Liver (tissue), 9 donors: ENCODE measurements around the gene ERN1. TPM values are rescaled to one million over a fixed set of nuclear protein-coding genes. Genes with fewer than 3 reads are reported as not detected.

Experiments used
- DNase-seq: peaks from one replicate; pipeline ENCODE4 v3.0.0-alpha.2; 2017; ENCODE audit warnings: low spot score
- H3K27ac ChIP-seq, 2 donors: one replicate each; pipeline ENCODE4 v1.7.0; 2013; ENCODE audit warnings: inconsistent platforms in 2 of 2, low read length in 2 of 2, control low read depth in 1 of 2, low read depth in 1 of 2, mild to moderate bottlenecking in 1 of 2
- H3K27me3 ChIP-seq, 4 donors: one replicate each; pipeline versions ENCODE4 v1.6.1 to v1.7.0; 2013; ENCODE audit warnings: low read length in 3 of 4, inconsistent platforms in 1 of 4, mild to moderate bottlenecking in 1 of 4, moderate library complexity in 1 of 4; ENCODE audit not compliant: control insufficient read depth in 4 of 4, insufficient read depth in 4 of 4
- H3K36me3 ChIP-seq, 4 donors: one replicate each; pipeline versions ENCODE4 v1.6.1 to v1.7.0; 2013; ENCODE audit warnings: low read length in 3 of 4, mild to moderate bottlenecking in 3 of 4, low read depth in 1 of 4, moderate library complexity in 1 of 4; ENCODE audit not compliant: control insufficient read depth in 4 of 4, insufficient read depth in 3 of 4
- H3K4me1 ChIP-seq, 4 donors: one replicate each; pipeline versions ENCODE4 v1.6.1 to v1.7.0; 2013; ENCODE audit warnings: low read length in 3 of 4, mild to moderate bottlenecking in 3 of 4, moderate library complexity in 1 of 4; ENCODE audit not compliant: control insufficient read depth in 4 of 4, insufficient read depth in 4 of 4
- H3K4me3 ChIP-seq, 3 donors: one replicate each; pipeline versions ENCODE4 v1.6.1 to v1.7.0; 2013; ENCODE audit warnings: low read length in 3 of 3, control low read depth in 1 of 3, low read depth in 1 of 3, mild to moderate bottlenecking in 1 of 3
- H3K9ac ChIP-seq, 2 donors: one replicate each; pipeline ENCODE4 v1.7.0; 2013; ENCODE audit warnings: low read length in 2 of 2, mild to moderate bottlenecking in 2 of 2, moderate library complexity in 2 of 2, control low read depth in 1 of 2, low read depth in 1 of 2
- H3K9me3 ChIP-seq, 4 donors: one replicate each; pipeline versions ENCODE4 v1.6.1 to v1.7.0; 2013; ENCODE audit warnings: low read length in 3 of 4; ENCODE audit not compliant: control insufficient read depth in 4 of 4
- ATF3 ChIP-seq: IDR thresholded peaks from 2 replicates; pipeline ENCODE4 v1.6.1; 2016; ENCODE audit warnings: antibody characterized with exemption
- CTCF ChIP-seq: fragments of 150-350 bp; IDR thresholded peaks from 2 replicates; pipeline ENCODE4 v1.5.1; 2017; ENCODE audit warnings: improper control_type of control experiment, low read depth, low read length; ENCODE audit not compliant: missing input control
- EGR1 ChIP-seq, 2 donors: IDR thresholded peaks; 2 replicates each; pipeline ENCODE4 v1.6.1; 2016 to 2018; ENCODE audit warnings: antibody characterized with exemption in 2 of 2, low read depth in 2 of 2
- FOXA1 ChIP-seq: IDR thresholded peaks from 2 replicates; pipeline ENCODE4 v1.6.1; 2016; ENCODE audit warnings: antibody characterized with exemption
- FOXA2 ChIP-seq: IDR thresholded peaks from 2 replicates; pipeline ENCODE4 v1.6.1; 2016; ENCODE audit warnings: antibody characterized with exemption
- GABPA ChIP-seq, 2 donors: IDR thresholded peaks in 1 of 2; conservative IDR thresholded peaks in 1 of 2; 2 replicates each; pipeline ENCODE4 v1.6.1; 2016; ENCODE audit warnings: antibody characterized with exemption in 2 of 2, mild to moderate bottlenecking in 1 of 2, moderate library complexity in 1 of 2
- HNF4A ChIP-seq, 2 donors: conservative IDR thresholded peaks; 2 replicates each; pipeline ENCODE4 v1.6.1; 2016; ENCODE audit warnings: antibody characterized with exemption in 2 of 2, mild to moderate bottlenecking in 2 of 2
- HNF4G ChIP-seq: IDR thresholded peaks from 2 replicates; pipeline ENCODE4 v1.6.1; 2016; ENCODE audit warnings: antibody characterized with exemption
- JUND ChIP-seq, 2 donors: IDR thresholded peaks; 2 replicates each; pipeline ENCODE4 v1.6.1; 2016; ENCODE audit warnings: antibody characterized with exemption in 2 of 2
- MAX ChIP-seq: IDR thresholded peaks from 2 replicates; pipeline ENCODE4 v1.6.1; 2016; ENCODE audit warnings: antibody characterized with exemption
- NR2F2 ChIP-seq: IDR thresholded peaks from 2 replicates; pipeline ENCODE4 v1.6.1; 2016; ENCODE audit warnings: antibody characterized with exemption
- RAD21 ChIP-seq, 2 donors: IDR thresholded peaks; 2 replicates each; pipeline ENCODE4 v1.6.1; 2016; ENCODE audit warnings: antibody characterized with exemption in 2 of 2, mild to moderate bottlenecking in 2 of 2
- REST ChIP-seq: IDR thresholded peaks from 2 replicates; pipeline ENCODE4 v1.6.1; 2016; ENCODE audit warnings: antibody characterized with exemption, mild to moderate bottlenecking
- RXRA ChIP-seq, 2 donors: IDR thresholded peaks; 2 replicates each; pipeline ENCODE4 v1.6.1; 2017 to 2018; ENCODE audit warnings: antibody characterized with exemption in 2 of 2, mild to moderate bottlenecking in 1 of 2
- SP1 ChIP-seq: IDR thresholded peaks from 2 replicates; pipeline ENCODE4 v1.6.1; 2018; ENCODE audit warnings: antibody characterized with exemption, mild to moderate bottlenecking
- TAF1 ChIP-seq: conservative IDR thresholded peaks from 2 replicates; pipeline ENCODE4 v1.6.1; 2016; ENCODE audit warnings: antibody characterized with exemption, mild to moderate bottlenecking
- YY1 ChIP-seq: IDR thresholded peaks from 2 replicates; pipeline ENCODE4 v1.6.1; 2016; ENCODE audit warnings: antibody characterized with exemption, mild to moderate bottlenecking
- ZBTB33 ChIP-seq: IDR thresholded peaks from 2 replicates; pipeline ENCODE4 v1.6.1; 2016; ENCODE audit warnings: antibody characterized with exemption
- WGBS: extraction: QIAGEN DNeasy Blood & Tissue Kit; methylation state at CpG from one replicate; pipeline ENCODE4 v1.1.7; 2013; 5-methylcytosine and 5-hydroxymethylcytosine counted together
- polyA plus RNA-seq, 2 donors: library from polyadenylated mRNA; stranded (reverse) in 1 of 2; unstranded in 1 of 2; fragments of 200-250 nt in 1 of 2; fragments of >200 nt in 1 of 2; fragmentation: Nextera tagmentation in 1 of 2; extraction: Ambion mirVana in 1 of 2; gene quantifications; one replicate each; pipeline versions ENCODE4 v1.2.1 to v1.2.3, GENCODE V29; 2013 to 2015
- total RNA-seq, 2 donors: library from RNA; depleted of rRNA; stranded (reverse); fragments of >200 nt; gene quantifications; one replicate each; pipeline ENCODE4 v1.2.3, GENCODE V29; 2014
- donor health status: healthy.
- donor health status: healthy.
- donor health status: healthy.
- donor health status: healthy.
- donor health status: healthy.

ERN1 gene
- total and polyA plus RNA-seq, 4 donors, result 6.3 to 35.1 (median 14.9) TPM

GRCh38 chr17:63993368-63993985, 136.5 kb downstream of the ERN1 start:
- Histone ChIP-seq H3K27ac (no peak overlapping the region), H3K4me3 (no peak overlapping the region), H3K9me3 (no peaks in the 10 kb centered on the region), H3K4me1 (peaks cover 0 to 9% (median 5%) of the 10 kb centered on the region in 4 donors), H3K27me3 (no peaks in the 10 kb centered on the region), H3K36me3 (no peaks in the 10 kb centered on the region), H3K9ac (no peak overlapping the region)
- 72% methylated on average over 3 of the region's 3 CpGs for WGBS
- no peak for TF ChIP-seq HNF4A (conservative IDR thresholded peaks at IDR 0.05)
- TF ChIP-seq YY1, result no peak
- TF ChIP-seq NR2F2, result no peak
- no peak for TF ChIP-seq REST
- no peak for TF ChIP-seq JUND (IDR thresholded peaks at IDR 0.05)
- no peak for TF ChIP-seq EGR1 (IDR thresholded peaks at IDR 0.05; ENCODE audit: low read depth in 2 of 2)
- DNase-seq, result no peak

GRCh38 chr17:63991611-63992010, 138.3 kb downstream of the ERN1 start:
- DNase-seq, result no peak
- Histone ChIP-seq H3K4me3 (no peak overlapping the region), H3K36me3 (no peaks in the 10 kb centered on the region), H3K9ac (no peak overlapping the region), H3K9me3 (no peaks in the 10 kb centered on the region), H3K4me1 (peaks cover 0 to 2% (median 0%) of the 10 kb centered on the region in 4 donors), H3K27me3 (no peaks in the 10 kb centered on the region), H3K27ac (no peak overlapping the region)
- WGBS, result 82% methylated on average over 11 of the region's 11 CpGs
- no peak for TF ChIP-seq HNF4G
- no peak for TF ChIP-seq FOXA1
- no peak for TF ChIP-seq JUND (IDR thresholded peaks at IDR 0.05)
- TF ChIP-seq YY1, result no peak
- TF ChIP-seq REST, result no peak
- no peak for TF ChIP-seq ZBTB33
- TF ChIP-seq CTCF, result no peak
- TF ChIP-seq SP1, result no peak
- TF ChIP-seq FOXA2, result no peak
- no peak for TF ChIP-seq RAD21 (IDR thresholded peaks at IDR 0.05)
- no peak for TF ChIP-seq NR2F2
- TF ChIP-seq TAF1, result no peak
- TF ChIP-seq MAX, result no peak
- TF ChIP-seq GABPA (IDR thresholded peaks at IDR 0.05 in 1 of 2, conservative IDR thresholded peaks at IDR 0.05 in 1 of 2), result no peak
- no peak for TF ChIP-seq RXRA (IDR thresholded peaks at IDR 0.05)
- TF ChIP-seq ATF3, result no peak
